Testis (tissue), 2 donors: Measurements from ENCODE around the gene INSC.
A peak's percentile ranks its signal among the peaks of the same experiment; 100 is the strongest.

ENCODE experiments used
- CTCF ChIP-seq, 3 experiments: fragments of 450-650 bp in 2 of 3; fragments of 200-600 bp in 1 of 3; sonication (generic) in 1 of 3; IDR thresholded peaks; one replicate each; pipeline ENCODE4 v1.5.1; 2016 to 2019; ENCODE audit warnings: antibody characterized with exemption in 3 of 3, mild to moderate bottlenecking in 2 of 3, moderate library complexity in 1 of 3
- POLR2A ChIP-seq: fragments of 450-650 bp; IDR thresholded peaks from one replicate; pipeline ENCODE4 v1.6.1; 2017; ENCODE audit warnings: antibody characterized with exemption, mild to moderate bottlenecking, moderate library complexity

DNA sequence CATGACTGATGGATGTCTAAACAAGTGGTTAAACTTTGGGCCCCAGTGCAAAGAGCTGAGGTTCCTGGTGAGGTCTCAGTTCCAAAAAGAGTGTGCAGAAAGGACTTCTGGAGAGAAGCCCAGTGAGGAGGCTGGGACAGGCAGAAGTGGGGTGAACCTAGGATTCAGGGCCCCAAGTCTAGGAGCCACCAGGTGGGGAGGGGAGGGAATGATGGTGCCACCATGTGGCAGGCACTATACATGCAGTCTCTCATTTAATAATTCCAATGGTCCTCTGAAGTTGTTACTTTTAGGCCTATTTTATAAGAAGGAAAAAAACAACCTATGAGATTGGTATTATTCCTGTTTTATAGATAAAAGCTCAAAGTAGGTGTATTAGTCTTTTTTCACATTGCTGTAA lies 102.0 kb downstream of the INSC start:
- TF ChIP-seq CTCF (IDR thresholded peaks at IDR 0.05): peak in 1 of 3 experiments; percentile 21
- TF ChIP-seq POLR2A: no peak
